ENCODE results near the gene LRRIQ4. TPM values are rescaled to one million over a fixed set of nuclear protein-coding genes. Genes with fewer than 3 reads are reported as not detected.

Gene LRRIQ4
- total RNA-seq, 1 donor from 2014 or later = not detected

GRCh38 chr3:169857811-169858210 lies 45.1 kb downstream of the LRRIQ4 start:
- Mint-ChIP-seq H3K27me3 (no peaks in the 10 kb centered on the region), H3K4me1 (ENCODE audit: unreplicated experiment) (no peaks in the 10 kb centered on the region), H3K27ac (no peak overlapping the region), H3K36me3 (no peaks in the 10 kb centered on the region), H3K4me3 (no peak overlapping the region), H3K9me3 (no peaks in the 10 kb centered on the region)
- no peak for DNase-seq (ENCODE audit: extremely low spot score, unreplicated experiment)
- no peak for TF ChIP-seq CTCF (conservative IDR thresholded peaks at IDR 0.05)

GRCh38 chr3:169861871-169862270 lies 49.2 kb downstream of the LRRIQ4 start:
- DNase-seq (ENCODE audit: extremely low spot score, unreplicated experiment) = no peak
- H3K27ac Mint-ChIP-seq = peak overlapping the region; percentile 9
- H3K27me3 Mint-ChIP-seq = no peaks in the 10 kb centered on the region
- H3K4me3 Mint-ChIP-seq = no peak overlapping the region
- H3K4me1 Mint-ChIP-seq (ENCODE audit: unreplicated experiment) = no peaks in the 10 kb centered on the region
- no peaks in the 10 kb centered on the region for H3K9me3 Mint-ChIP-seq
- no peak for TF ChIP-seq CTCF (conservative IDR thresholded peaks at IDR 0.05)
- no peaks in the 10 kb centered on the region for H3K36me3 Mint-ChIP-seq

GRCh38 chr3:169863458-169863899 lies 50.8 kb downstream of the LRRIQ4 start:
- DNase-seq (ENCODE audit: extremely low spot score, unreplicated experiment) = no peak
- Mint-ChIP-seq H3K4me1 (ENCODE audit: unreplicated experiment) (no peaks in the 10 kb centered on the region), H3K4me3 (no peak overlapping the region), H3K36me3 (no peaks in the 10 kb centered on the region), H3K27ac (no peak overlapping the region), H3K9me3 (no peaks in the 10 kb centered on the region), H3K27me3 (no peaks in the 10 kb centered on the region)
- TF ChIP-seq CTCF (conservative IDR thresholded peaks at IDR 0.05) = peak; percentile 95

GRCh38 chr3:169864270-169864669 lies 51.6 kb downstream of the LRRIQ4 start:
- no peak for DNase-seq (ENCODE audit: extremely low spot score, unreplicated experiment)
- no peak for TF ChIP-seq CTCF (conservative IDR thresholded peaks at IDR 0.05)
- no peak overlapping the region for H3K27ac Mint-ChIP-seq
- H3K4me1 Mint-ChIP-seq (ENCODE audit: unreplicated experiment) = no peaks in the 10 kb centered on the region
- no peaks in the 10 kb centered on the region for H3K36me3 Mint-ChIP-seq
- H3K4me3 Mint-ChIP-seq = no peak overlapping the region
- H3K27me3 Mint-ChIP-seq = no peaks in the 10 kb centered on the region
- no peaks in the 10 kb centered on the region for H3K9me3 Mint-ChIP-seq

- no peak for DNase-seq (ENCODE audit: extremely low spot score, unreplicated experiment)
- H3K27me3 Mint-ChIP-seq = no peaks in the 10 kb centered on the region
- H3K4me3 Mint-ChIP-seq = no peak overlapping the region
- TF ChIP-seq CTCF (conservative IDR thresholded peaks at IDR 0.05) = no peak
- no peaks in the 10 kb centered on the region for H3K36me3 Mint-ChIP-seq
- no peaks in the 10 kb centered on the region for H3K9me3 Mint-ChIP-seq
- H3K4me1 Mint-ChIP-seq (ENCODE audit: unreplicated experiment) = peaks cover 8% of the 10 kb centered on the region
- no peak overlapping the region for H3K27ac Mint-ChIP-seq
Observed at GRCh38 chr3:169865176-169865767, 52.6 kb downstream of the LRRIQ4 start.
